Esophagus (tissue), 2 donors: Measurements from ENCODE around the gene YIF1B. TPM values are rescaled to one million over a fixed set of nuclear protein-coding genes. Genes with fewer than 3 reads are reported as not detected.
"Not testable (repeated sequence)": the region's sequence is repeated elsewhere in the genome, so short reads cannot be mapped to it uniquely, and the experiment has no call there.

Experiments used
- H3K27ac ChIP-seq, 2 donors: one replicate each; pipeline ENCODE4 v1.5.1; 2013; ENCODE audit warnings: low read depth in 2 of 2, mild to moderate bottlenecking in 2 of 2, inconsistent platforms in 1 of 2, low read length in 1 of 2, moderate library complexity in 1 of 2
- H3K27me3 ChIP-seq, 2 donors: one replicate each; pipeline ENCODE4 v1.6.1; 2013; ENCODE audit warnings: low read length in 2 of 2, control low read depth in 1 of 2, mild to moderate bottlenecking in 1 of 2; ENCODE audit not compliant: insufficient read depth in 2 of 2, control insufficient read depth in 1 of 2
- H3K36me3 ChIP-seq, 2 donors: one replicate each; pipeline ENCODE4 v1.6.1; 2013; ENCODE audit warnings: low read length in 1 of 2; ENCODE audit not compliant: control insufficient read depth in 2 of 2, insufficient read depth in 2 of 2
- H3K4me1 ChIP-seq, 2 donors: one replicate each; pipeline ENCODE4 v1.6.1; 2013; ENCODE audit warnings: low read length in 1 of 2; ENCODE audit not compliant: control insufficient read depth in 2 of 2, insufficient read depth in 2 of 2
- H3K4me3 ChIP-seq, 2 donors: one replicate each; pipeline ENCODE4 v1.5.1; 2013; ENCODE audit warnings: low read length in 2 of 2, mild to moderate bottlenecking in 2 of 2, low read depth in 1 of 2, moderate library complexity in 1 of 2
- H3K9me3 ChIP-seq, 2 donors: one replicate each; pipeline ENCODE4 v1.6.1; 2013; ENCODE audit warnings: mild to moderate bottlenecking in 2 of 2, low read depth in 1 of 2, low read length in 1 of 2, moderate library complexity in 1 of 2; ENCODE audit not compliant: control insufficient read depth in 2 of 2, insufficient read depth in 1 of 2
- WGBS, 2 donors: extraction: QIAGEN DNeasy Blood & Tissue Kit; methylation state at CpG; one replicate each; pipeline ENCODE4 v1.1.7; 2013; 5-methylcytosine and 5-hydroxymethylcytosine counted together
- polyA plus RNA-seq, 2 donors: library from polyadenylated mRNA; stranded (reverse); fragments of 200-250 nt; gene quantifications; one replicate each; pipeline ENCODE4 v1.2.3, GENCODE V29; 2013
- donor health status: healthy with polysubstance abuse.
- donor health status: Bipolar disorder and iron deficiency.

Gene YIF1B
- polyA plus RNA-seq = 10 to 100 TPM; 26.0 to 40.3 TPM

- peak within 1 kb of the TSS; percentile 89 to 96 for H3K27ac ChIP-seq
- no peaks in the 10 kb centered on the region for H3K9me3 ChIP-seq
- peaks cover 0 to 7% of the 10 kb centered on the region in 2 donors for H3K4me1 ChIP-seq
- no peaks in the 10 kb centered on the region for H3K36me3 ChIP-seq
- H3K4me3 ChIP-seq = peak within 1 kb of the TSS; percentile 46 to 50
- WGBS, 2 donors = 0 to 1% methylated on average over 64 of the region's 64 CpGs
- no peaks in the 10 kb centered on the region for H3K27me3 ChIP-seq
Measured at GRCh38 chr19:38315657-38316476, at the start of gene YIF1B. Gene YIF1B (minus strand): TSS chr19:38315947. CDS start chr19:38315917, 30 bp downstream.

DNA sequence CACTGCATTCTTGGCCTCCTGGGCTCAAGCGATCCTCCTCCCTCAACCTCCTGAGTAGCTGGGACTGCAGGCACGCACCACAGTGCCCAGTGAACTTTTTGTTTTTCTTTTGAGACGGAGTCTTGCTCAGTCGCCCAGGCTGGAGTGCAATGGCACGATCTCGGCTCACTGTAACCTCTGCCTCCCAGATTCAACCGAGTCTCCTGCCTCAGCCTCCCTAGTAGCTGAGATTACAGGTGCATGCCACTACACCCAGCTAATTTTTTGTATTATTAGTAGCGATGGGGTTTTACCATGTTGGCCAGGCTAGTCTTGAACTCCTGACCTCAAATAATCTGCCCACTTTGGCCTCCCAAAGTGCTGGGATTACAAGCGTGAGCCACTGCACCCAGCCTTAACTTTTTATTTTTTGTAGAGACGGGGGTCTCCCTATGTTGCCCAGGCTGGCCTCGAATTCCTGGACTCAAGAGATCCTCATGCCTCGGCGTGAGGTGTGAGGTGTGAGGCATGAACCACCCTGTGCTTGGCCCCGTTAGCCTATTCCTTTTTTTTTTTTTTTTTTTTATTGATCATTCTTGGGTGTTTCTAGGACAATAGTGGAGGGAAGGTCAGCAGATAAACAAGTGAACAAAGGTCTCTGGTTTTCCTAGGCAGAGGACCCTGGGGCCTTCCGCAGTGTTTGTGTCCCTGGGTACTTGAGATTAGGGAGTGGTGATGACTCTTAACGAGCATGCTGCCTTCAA is 47.4 kb upstream of the YIF1B start:
- H3K9me3 ChIP-seq, H3K27ac ChIP-seq, H3K4me3 ChIP-seq, H3K36me3 ChIP-seq, H3K4me1 ChIP-seq, H3K27me3 ChIP-seq: not testable (repeated sequence)
- WGBS, 2 donors = 73 to 83% methylated on average over 14 to 15 of the region's 16 CpGs

GRCh38 chr19:38362076-38362945 is 46.6 kb upstream of the YIF1B start:
- Histone ChIP-seq H3K27me3 (no peaks in the 10 kb centered on the region), H3K27ac (peak overlapping the region; percentile 46 to 72), H3K4me3 (peak overlapping the region; percentile 54 to 57), H3K9me3 (no peaks in the 10 kb centered on the region), H3K4me1 (peaks cover 3 to 4% of the 10 kb centered on the region in 2 donors), H3K36me3 (no peaks in the 10 kb centered on the region)
- WGBS, 2 donors = 1 to 2% methylated on average over 65 to 68 of the region's 68 CpGs

GRCh38 chr19:38361633-38362075 is 45.9 kb upstream of the YIF1B start:
- H3K27me3 ChIP-seq = no peaks in the 10 kb centered on the region
- H3K4me1 ChIP-seq = peaks cover 3 to 4% of the 10 kb centered on the region in 2 donors
- no peaks in the 10 kb centered on the region for H3K36me3 ChIP-seq
- WGBS, 2 donors = 0 to 1% methylated on average over 37 of the region's 37 CpGs
- H3K9me3 ChIP-seq = no peaks in the 10 kb centered on the region
- peak overlapping the region in 1 of 2 donors; percentile 59 for H3K27ac ChIP-seq
- peak overlapping the region; percentile 54 to 57 for H3K4me3 ChIP-seq

DNA sequence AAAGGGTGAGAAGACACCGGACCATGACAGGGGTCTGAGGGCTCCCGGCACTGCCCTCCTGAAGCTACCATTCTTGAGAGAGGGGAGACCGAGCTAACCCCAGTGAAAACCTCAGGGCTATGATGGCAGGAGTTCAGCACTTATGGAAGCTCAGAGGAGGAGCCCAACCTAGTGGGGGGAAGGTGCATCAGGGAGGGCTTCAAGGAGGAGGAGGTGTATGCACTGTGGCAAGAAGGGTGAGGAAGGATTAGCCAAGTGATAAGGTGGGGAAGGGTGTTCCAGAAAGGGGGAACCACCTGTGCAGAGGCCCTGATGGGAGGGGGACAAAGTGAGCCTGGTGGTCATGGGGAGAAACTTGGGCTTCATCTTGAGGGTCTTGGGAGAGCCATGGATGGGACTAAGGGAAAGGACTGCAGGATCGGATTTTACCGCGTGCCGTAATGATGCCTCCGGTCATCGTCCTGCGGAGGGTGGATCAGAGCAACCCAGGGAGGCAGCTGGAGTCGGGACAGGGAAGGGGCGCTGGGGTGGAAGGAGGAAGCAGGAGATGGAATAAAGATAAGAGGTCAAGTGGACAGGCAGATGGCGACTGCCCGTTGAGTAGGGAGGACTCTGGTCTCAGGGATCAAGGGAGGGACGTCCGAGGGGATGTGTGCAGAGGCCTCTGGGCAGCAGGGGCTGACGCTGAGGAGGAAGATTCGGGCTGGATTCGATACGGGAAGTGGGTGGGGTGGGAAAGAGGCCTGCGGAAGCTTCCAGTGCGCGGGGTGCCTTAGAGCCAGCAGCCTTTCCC is 45.3 kb upstream of the YIF1B start:
- WGBS, 2 donors = 21 to 25% methylated on average over 21 to 23 of the region's 23 CpGs
- H3K4me3 ChIP-seq = peak overlapping the region; percentile 54 to 57

DNA sequence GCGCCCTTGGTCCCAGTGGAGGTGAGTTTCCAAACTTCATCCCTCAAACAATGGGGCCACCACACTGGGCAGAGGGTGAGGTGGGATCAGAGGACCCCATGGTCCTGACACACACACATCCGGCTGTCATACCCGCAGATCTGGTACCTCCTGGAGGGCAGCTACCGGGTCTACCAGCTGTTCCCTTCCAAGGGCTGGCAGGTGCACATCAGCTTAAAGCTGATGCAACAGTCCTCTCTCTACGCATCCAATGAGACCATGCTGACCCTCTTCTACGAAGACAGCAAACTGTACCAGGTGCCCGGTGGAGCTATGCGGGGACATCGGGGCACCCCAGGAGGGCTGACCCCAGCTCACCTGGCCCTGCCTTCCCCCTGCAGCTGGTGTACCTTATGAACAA is 44.6 kb upstream of the YIF1B start:
- H3K27ac ChIP-seq = no peak overlapping the region
- H3K4me3 ChIP-seq = no peak overlapping the region
- peaks cover 3 to 4% of the 10 kb centered on the region in 2 donors for H3K4me1 ChIP-seq
- H3K36me3 ChIP-seq = no peaks in the 10 kb centered on the region
- 79% methylated on average over 9 of the region's 9 CpGs for WGBS, 2 donors
- no peaks in the 10 kb centered on the region for H3K27me3 ChIP-seq
- H3K9me3 ChIP-seq = no peaks in the 10 kb centered on the region

More for the DNA sequence above, 45.3 kb upstream of the YIF1B start:
- Histone ChIP-seq H3K9me3 (no peaks in the 10 kb centered on the region), H3K4me1 (peaks cover 3 to 4% of the 10 kb centered on the region in 2 donors), H3K27me3 (no peaks in the 10 kb centered on the region), H3K36me3 (no peaks in the 10 kb centered on the region), H3K27ac (no peak overlapping the region)

DNA sequence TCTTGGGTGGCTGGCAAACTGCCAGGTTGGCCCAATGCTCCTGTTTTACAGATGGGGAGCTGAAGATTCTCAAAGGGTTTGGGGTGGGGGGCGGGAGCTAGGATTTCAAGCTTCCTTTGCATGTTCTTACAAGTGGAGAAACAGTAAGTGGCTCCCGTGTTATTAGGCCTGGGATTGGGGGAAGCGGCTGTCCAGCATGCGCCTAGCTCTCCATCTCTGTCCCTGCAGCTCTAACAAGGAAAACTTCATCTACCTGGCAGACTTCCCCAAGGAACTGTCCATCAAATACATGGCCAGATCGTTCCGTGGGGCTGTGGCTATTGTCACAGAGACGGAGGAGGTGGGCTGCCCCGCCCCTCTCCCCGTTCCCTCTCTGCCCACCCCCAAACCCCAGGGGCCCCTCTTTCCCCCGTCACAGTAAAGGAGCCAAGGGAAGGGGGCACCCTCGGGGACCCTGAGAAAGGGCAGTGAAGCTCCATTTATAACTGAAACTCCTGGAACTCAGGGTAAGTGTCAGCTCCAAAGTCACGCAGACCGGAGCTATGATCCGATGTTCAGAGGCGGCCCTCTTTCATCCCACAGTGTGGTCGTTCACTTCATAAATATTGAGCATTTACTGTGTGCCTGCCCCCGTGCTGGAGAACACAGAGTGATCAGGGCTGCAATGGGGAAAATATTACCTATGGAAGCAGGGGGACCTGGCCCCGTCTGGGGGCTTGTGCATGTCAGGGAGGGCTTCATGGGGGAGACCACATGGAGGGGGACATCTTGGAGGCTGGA is 43.7 kb upstream of the YIF1B start:
- peaks cover 3 to 4% of the 10 kb centered on the region in 2 donors for H3K4me1 ChIP-seq
- WGBS, 2 donors = 47 to 48% methylated on average over 18 of the region's 18 CpGs
- H3K9me3 ChIP-seq = no peaks in the 10 kb centered on the region
- H3K27me3 ChIP-seq = no peaks in the 10 kb centered on the region
- no peak overlapping the region for H3K4me3 ChIP-seq
- no peaks in the 10 kb centered on the region for H3K36me3 ChIP-seq
- no peak overlapping the region for H3K27ac ChIP-seq

DNA sequence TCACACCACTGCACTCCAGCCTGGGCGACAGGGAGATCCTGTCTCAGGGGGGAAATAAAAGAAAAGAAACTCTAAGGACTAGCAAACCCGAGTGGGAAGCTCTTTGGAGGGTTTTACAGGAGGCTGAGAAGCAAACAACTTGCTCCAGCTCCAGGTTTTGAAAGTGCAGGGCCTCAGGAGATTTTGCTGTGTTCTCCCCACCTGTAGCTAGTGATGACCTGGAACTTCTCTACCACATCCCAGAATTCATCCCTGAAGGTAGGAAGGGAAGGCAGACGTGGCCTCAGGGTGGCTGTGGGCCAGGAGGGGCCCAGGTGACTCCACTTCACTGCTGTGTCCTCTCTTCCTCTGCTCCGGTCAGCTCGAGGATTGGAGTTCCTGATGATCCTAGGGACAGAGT is 42.3 kb upstream of the YIF1B start:
- Histone ChIP-seq H3K27me3 (no peaks in the 10 kb centered on the region), H3K4me1 (peaks cover 3 to 4% of the 10 kb centered on the region in 2 donors), H3K36me3 (no peaks in the 10 kb centered on the region), H3K4me3 (no peak overlapping the region), H3K27ac (no peak overlapping the region), H3K9me3 (no peaks in the 10 kb centered on the region)
- WGBS, 2 donors = 43 to 50% methylated on average over 5 of the region's 5 CpGs
